ENCODE results near the gene C1orf94.

- TF ChIP-seq CREB1 (CRISPR knock-in tag; IDR thresholded peaks at IDR 0.05; ENCODE audit: low read depth) (no peak), CTCF (conservative IDR thresholded peaks at IDR 0.05; ENCODE audit: low read depth in 2 of 2) (no peak), EZH2 (IDR thresholded peaks at IDR 0.05; ENCODE audit: low read depth, unreplicated experiment) (no peak), POLR2AphosphoS5 (IDR thresholded peaks at IDR 0.05; ENCODE audit: low read depth) (no peak), REST (IDR thresholded peaks at IDR 0.05; ENCODE audit: unreplicated experiment) (no peak), JUNB (IDR thresholded peaks at IDR 0.05; ENCODE audit: unreplicated experiment) (no peak), EZH2phosphoT487 (IDR thresholded peaks at IDR 0.05; ENCODE audit: unreplicated experiment) (no peak), STAT1 (IDR thresholded peaks at IDR 0.05; ENCODE audit: unreplicated experiment) (no peak), NANOG (IDR thresholded peaks at IDR 0.05; ENCODE audit: borderline replicate concordance) (no peak)
Measured at GRCh38 chr1:34131396-34132160, 45.1 kb upstream of the C1orf94 start.

Data from GM23338 (cell line).